Measurements from ENCODE around the gene MAGI1.

DNA sequence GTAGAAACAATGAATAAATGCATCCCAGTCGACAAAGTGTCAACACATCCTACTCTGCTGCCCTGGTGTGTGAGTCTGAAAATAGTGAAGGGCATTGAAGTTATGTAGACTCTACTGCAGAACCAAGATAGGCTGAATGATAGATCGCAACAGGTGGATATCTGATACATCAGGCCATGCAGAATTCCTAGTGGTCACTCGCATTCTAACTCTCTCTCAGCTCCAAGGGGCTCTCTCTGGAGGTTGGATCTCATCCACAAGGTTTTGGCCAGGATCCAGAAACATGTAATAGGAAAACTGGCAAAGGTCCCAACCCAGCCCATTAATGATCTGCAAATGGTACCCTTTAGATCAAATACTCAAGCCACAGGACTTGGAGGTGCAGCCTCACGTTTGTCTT, 514.1 kb downstream of the MAGI1 start:
- TF ChIP-seq, protein P1, sequence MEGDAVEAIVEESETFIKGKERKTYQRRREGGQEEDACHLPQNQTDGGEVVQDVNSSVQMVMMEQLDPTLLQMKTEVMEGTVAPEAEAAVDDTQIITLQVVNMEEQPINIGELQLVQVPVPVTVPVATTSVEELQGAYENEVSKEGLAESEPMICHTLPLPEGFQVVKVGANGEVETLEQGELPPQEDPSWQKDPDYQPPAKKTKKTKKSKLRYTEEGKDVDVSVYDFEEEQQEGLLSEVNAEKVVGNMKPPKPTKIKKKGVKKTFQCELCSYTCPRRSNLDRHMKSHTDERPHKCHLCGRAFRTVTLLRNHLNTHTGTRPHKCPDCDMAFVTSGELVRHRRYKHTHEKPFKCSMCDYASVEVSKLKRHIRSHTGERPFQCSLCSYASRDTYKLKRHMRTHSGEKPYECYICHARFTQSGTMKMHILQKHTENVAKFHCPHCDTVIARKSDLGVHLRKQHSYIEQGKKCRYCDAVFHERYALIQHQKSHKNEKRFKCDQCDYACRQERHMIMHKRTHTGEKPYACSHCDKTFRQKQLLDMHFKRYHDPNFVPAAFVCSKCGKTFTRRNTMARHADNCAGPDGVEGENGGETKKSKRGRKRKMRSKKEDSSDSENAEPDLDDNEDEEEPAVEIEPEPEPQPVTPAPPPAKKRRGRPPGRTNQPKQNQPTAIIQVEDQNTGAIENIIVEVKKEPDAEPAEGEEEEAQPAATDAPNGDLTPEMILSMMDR (IDR thresholded peaks at IDR 0.05), result no peak
- TF ChIP-seq POLR2AphosphoS5 (IDR thresholded peaks at IDR 0.05), result no peak
